K562 (cell line): ENCODE measurements around the gene TMEM120B. TPM values are rescaled to one million over a fixed set of nuclear protein-coding genes. Genes with fewer than 3 reads are reported as not detected.

ENCODE experiments used
- BMI1 ChIP-seq: fragments of 150-350 bp; IDR thresholded peaks from 2 replicates; pipeline ENCODE4 v1.6.1; 2014; ENCODE audit warnings: low read length
- DIDO1 ChIP-seq: fragments of 450-650 bp; IDR thresholded peaks from 2 replicates; pipeline ENCODE4 v1.6.1; 2016; ENCODE audit warnings: low read depth, missing biosample characterization, missing genetic modification characterization
- DPF2 ChIP-seq: fragments of 450-650 bp; IDR thresholded peaks from 2 replicates; pipeline ENCODE4 v1.6.1; 2016
- ELF4 ChIP-seq: fragments of 450-650 bp; formaldehyde crosslinking; IDR thresholded peaks from 2 replicates; pipeline ENCODE4 v1.4.0; 2022; ENCODE audit warnings: missing genetic modification characterization
- ESRRB ChIP-seq: fragments of 250-450 bp; sonication (Bioruptor Pico); IDR thresholded peaks from 2 replicates; pipeline ENCODE4 v1.5.0; 2020; ENCODE audit warnings: mild to moderate bottlenecking, moderate library complexity, borderline replicate concordance
- FOXA1 ChIP-seq: fragments of 450-650 bp; IDR thresholded peaks from 2 replicates; pipeline ENCODE4 v1.6.1; 2016; ENCODE audit warnings: mild to moderate bottlenecking, borderline replicate concordance
- FOXM1 ChIP-seq, 2 experiments: fragments of 450-650 bp in 1 of 2; sonication (generic) in 1 of 2; formaldehyde crosslinking in 1 of 2; IDR thresholded peaks; 2 replicates each; pipeline versions ENCODE4 v1.6.1 to v1.9.0; 2017 to 2022; ENCODE audit warnings: low read depth in 2 of 2, mild to moderate bottlenecking in 2 of 2, missing genetic modification reagents in 1 of 2, moderate library complexity in 1 of 2
- FOXO4 ChIP-seq: fragments of 450-650 bp; formaldehyde crosslinking; IDR thresholded peaks from 2 replicates; pipeline ENCODE4 v1.4.0; 2020; ENCODE audit warnings: mild to moderate bottlenecking, moderate library complexity
- GABPB2 ChIP-seq: fragments of 250-450 bp; sonication (Bioruptor Pico); conservative IDR thresholded peaks from 2 replicates; pipeline ENCODE4 v1.5.1; 2021; ENCODE audit warnings: mild to moderate bottlenecking
- HLTF ChIP-seq: fragments of 450-650 bp; IDR thresholded peaks from 2 replicates; pipeline ENCODE4 v1.6.1; 2016
- KAT7 ChIP-seq: sonication (generic); formaldehyde crosslinking; IDR thresholded peaks from 2 replicates; pipeline ENCODE4 v1.8.0; 2022; ENCODE audit warnings: missing genetic modification reagents, mild to moderate bottlenecking, borderline replicate concordance
- POU5F1 ChIP-seq: fragments of 150-350 bp; IDR thresholded peaks from 2 replicates; pipeline ENCODE4 v1.6.1; 2014; ENCODE audit warnings: borderline replicate concordance, low read length, low read depth, mild to moderate bottlenecking; ENCODE audit not compliant: partially characterized antibody
- RNF2 ChIP-seq: sonication (generic); IDR thresholded peaks from 2 replicates; pipeline ENCODE4 v1.6.1; 2016
- SMAD2 ChIP-seq: fragments of 150-350 bp; IDR thresholded peaks from 2 replicates; pipeline ENCODE4 v1.6.1; 2014; ENCODE audit warnings: low read depth, mild to moderate bottlenecking, low read length
- SMARCC2 ChIP-seq: fragments of 450-650 bp; IDR thresholded peaks from 2 replicates; pipeline ENCODE4 v1.6.1; 2017; ENCODE audit warnings: antibody characterized with exemption, moderate library complexity, mild to moderate bottlenecking, low read depth
- SMC3 ChIP-seq: conservative IDR thresholded peaks from 2 replicates; pipeline ENCODE4 v1.6.1; 2011; ENCODE audit warnings: low read depth, low read length, improper control_type of control experiment; ENCODE audit not compliant: insufficient read depth
- TAF15 ChIP-seq: fragments of 200-400 bp; formaldehyde crosslinking; IDR thresholded peaks from 2 replicates; pipeline ENCODE4 v1.6.1; 2017; ENCODE audit warnings: mild to moderate bottlenecking, low read depth, low read length, moderate library complexity
- TCFL5 ChIP-seq: fragments of 250-450 bp; sonication (Bioruptor Pico); conservative IDR thresholded peaks from 2 replicates; pipeline ENCODE4 v1.6.1; 2021; ENCODE audit warnings: mild to moderate bottlenecking, moderate library complexity, matching md5 sums
- ZC3H4 ChIP-seq: sonication (generic); formaldehyde crosslinking; IDR thresholded peaks from 2 replicates; pipeline ENCODE4 v1.9.0; 2021; ENCODE audit warnings: missing genetic modification reagents, borderline replicate concordance
- ZNF184 ChIP-seq: sonication (generic); formaldehyde crosslinking; IDR thresholded peaks from 2 replicates; pipeline ENCODE4 v1.5.0; 2020; ENCODE audit warnings: missing genetic modification reagents
- ZSCAN29 ChIP-seq: fragments of 450-650 bp; IDR thresholded peaks from 2 replicates; pipeline ENCODE4 v1.6.1; 2017
- polyA plus RNA-seq, 8 experiments: library from polyadenylated mRNA; depleted of rRNA in 4 of 8; stranded (reverse) in 5 of 8; unstranded in 3 of 8; fragments of >200 nt; fragmentation: Nextera tagmentation in 2 of 8; fragmentation: Illumina TruSeq in 1 of 8; extraction: Ambion mirVana in 2 of 8; extraction: Trizol in 1 of 8; gene quantifications; 2 replicates each; pipeline versions ENCODE4 v1.2.1 to v1.2.3, GENCODE V29; 2011 to 2014; ENCODE audit warnings: inconsistent platforms in 1 of 8, missing spikeins in 1 of 8
- total RNA-seq, 7 experiments: library from RNA; depleted of rRNA in 6 of 7; stranded (reverse); fragments of >200 nt in 6 of 7; fragmentation: Illumina TruSeq in 2 of 7; extraction: Trizol in 2 of 7; gene quantifications; 2 replicates each; pipeline versions ENCODE4 v1.2.1 to v1.2.3, GENCODE V29; 2011 to 2021; ENCODE audit warnings: low replicate concordance in 1 of 7
- TF ChIP-seq, protein P1 (sequence below): fragments of 250-450 bp; sonication (Bioruptor Pico); IDR thresholded peaks from 2 replicates; pipeline ENCODE4 v1.8.0; 2021; ENCODE audit warnings: borderline replicate concordance, mild to moderate bottlenecking, moderate library complexity; ENCODE audit not compliant: poor library complexity, severe bottlenecking

The TMEM120B gene
- total and polyA plus RNA-seq, 9 of the 15 experiments (the other 6 are each of a cell fraction or from before 2014, with no cell fraction given) = 1.7 to 18.6 (median 7.4) TPM

DNA sequence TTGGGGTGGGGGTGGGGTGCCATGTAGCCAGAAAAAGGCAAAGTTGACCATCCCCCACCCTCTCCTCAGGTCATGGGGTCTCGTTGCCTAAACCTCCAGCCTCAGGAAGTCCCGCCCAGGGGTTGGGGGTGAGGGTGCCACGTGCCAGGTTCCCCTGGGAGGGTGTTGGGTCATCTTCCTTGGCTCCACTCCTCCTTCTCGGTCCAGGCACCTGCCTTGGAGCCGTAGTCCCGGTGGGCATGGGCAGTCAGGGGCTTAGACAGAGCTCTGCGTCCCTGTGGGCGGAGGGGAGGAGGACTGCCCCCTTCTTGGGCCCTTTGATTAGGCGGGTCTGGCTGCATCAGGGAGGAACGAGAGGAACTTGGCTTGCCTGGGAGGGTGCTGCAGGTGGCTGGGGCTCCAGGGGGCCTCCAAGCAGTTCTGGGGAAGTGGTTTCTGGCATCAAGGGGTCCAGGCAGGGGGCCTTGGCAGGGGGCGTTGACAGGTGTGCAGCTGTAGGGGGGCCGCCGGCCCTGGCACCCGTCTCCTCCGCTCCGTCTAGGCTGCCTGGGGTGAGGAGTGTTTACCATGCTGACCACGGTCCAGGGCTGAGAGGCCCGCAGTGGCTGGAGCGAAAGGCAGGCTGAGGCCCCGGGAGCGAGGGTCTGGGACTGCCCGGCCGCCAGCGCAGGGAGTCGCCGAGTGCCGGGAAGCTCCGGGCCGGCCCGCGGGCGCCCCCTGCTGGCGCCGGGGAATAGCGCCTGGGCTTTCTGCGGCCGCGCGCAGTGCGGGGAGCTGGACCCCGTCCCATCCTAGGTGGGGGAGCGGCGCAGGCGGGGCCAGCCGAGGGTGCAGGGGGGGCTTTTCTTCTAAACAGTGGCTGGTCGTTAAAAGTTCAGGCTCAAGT, 99.1 kb downstream of the TMEM120B start (continued):
- TF ChIP-seq, protein P1, sequence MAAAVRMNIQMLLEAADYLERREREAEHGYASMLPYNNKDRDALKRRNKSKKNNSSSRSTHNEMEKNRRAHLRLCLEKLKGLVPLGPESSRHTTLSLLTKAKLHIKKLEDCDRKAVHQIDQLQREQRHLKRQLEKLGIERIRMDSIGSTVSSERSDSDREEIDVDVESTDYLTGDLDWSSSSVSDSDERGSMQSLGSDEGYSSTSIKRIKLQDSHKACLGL (CRISPR knock-in tag) = no peak
- no peak for TF ChIP-seq SMARCC2
- no peak for TF ChIP-seq FOXM1 (IDR thresholded peaks at IDR 0.05; ENCODE audit: low read depth)
- no peak for TF ChIP-seq FOXM1 (CRISPR knock-in tag; IDR thresholded peaks at IDR 0.05; ENCODE audit: low read depth)
- peak; percentile 52; the same call in 1 of the 2 replicates for TF ChIP-seq ZC3H4 (CRISPR knock-in tag)
- no peak for TF ChIP-seq DIDO1 (tag)
- no peak for TF ChIP-seq FOXO4
- TF ChIP-seq FOXA1 = no peak
- TF ChIP-seq ZNF184 (CRISPR knock-in tag) = no peak
- TF ChIP-seq TAF15 = no peak
- no peak for TF ChIP-seq ZSCAN29
- no peak for TF ChIP-seq SMAD2
- TF ChIP-seq DPF2 = no peak
- TF ChIP-seq SMC3 = peak; percentile 78
- TF ChIP-seq HLTF = no peak; the same call in 1 of the 2 replicates
- TF ChIP-seq GABPB2 (CRISPR knock-in tag) = no peak
- no peak for TF ChIP-seq POU5F1
- TF ChIP-seq BMI1 = no peak
- no peak for TF ChIP-seq ESRRB
- TF ChIP-seq KAT7 = peak; percentile 92
- TF ChIP-seq RNF2 = no peak
- no peak for TF ChIP-seq ELF4 (CRISPR knock-in tag)
- TF ChIP-seq TCFL5 (CRISPR knock-in tag) = no peak
